HG03196 (cell line): ENCODE results near the gene PGC.

Source experiments
- ATAC-seq: cut with Tn5 transposase; IDR thresholded peaks from one replicate; pipeline ENCODE4 v1.9.1; 2021; ENCODE audit not compliant: unreplicated experiment

Gene PGC

GRCh38 chr6:41748542-41748941, 1.3 kb upstream of the PGC start:
- no peak for ATAC-seq

- ATAC-seq = no peak
Observed at GRCh38 chr6:41748102-41748477, 893 bp upstream of the PGC start.

DNA sequence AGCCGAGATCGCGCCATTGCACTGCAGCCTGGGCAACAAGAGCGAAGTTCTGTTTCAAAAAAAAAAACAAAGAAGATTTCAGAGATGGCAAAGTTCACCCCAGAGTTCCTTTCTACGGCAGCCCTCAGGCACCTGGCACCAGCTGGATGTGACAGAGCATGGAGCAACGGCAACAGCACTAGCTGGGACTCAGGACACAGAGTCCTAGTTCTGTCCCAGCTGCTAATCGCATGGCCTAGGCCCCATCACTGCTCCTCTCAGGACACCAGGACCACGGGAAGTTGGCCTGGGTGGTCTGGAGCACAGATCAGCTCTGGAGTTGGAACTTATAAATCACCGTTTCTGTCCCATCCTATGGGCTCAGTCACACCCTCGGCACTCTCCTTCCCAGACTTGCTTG, 1.1 kb downstream of the PGC start:
- no peak for ATAC-seq

DNA sequence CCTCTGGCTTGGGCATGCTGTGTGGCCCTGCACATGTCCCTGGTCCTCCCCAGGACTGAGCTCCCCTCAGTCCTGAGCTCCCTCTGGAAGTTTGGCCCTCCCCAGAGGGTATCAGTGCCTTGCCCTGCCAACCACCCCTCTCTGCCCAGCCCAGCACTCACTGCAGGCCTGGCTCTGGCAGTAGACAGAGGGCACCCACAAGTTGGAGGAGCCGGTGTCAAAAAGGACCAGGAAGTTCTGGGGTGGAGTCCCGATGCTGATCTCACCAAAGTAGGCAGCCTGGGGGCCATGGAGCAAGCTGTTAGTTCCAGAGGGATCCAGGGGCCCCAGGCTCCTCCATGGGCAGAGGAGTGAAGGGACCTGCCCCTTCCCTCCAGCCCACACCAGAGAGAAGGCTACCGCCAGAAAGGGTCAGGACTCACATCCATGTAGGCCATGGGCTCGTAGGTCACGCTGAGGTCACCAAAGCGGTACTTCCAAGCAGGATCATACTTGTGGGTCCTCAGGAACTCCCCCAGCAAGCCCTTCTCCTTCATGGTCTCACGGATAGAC, 2.9 kb downstream of the PGC start:
- ATAC-seq = no peak

GRCh38 chr6:41743406-41744235, 3.6 kb downstream of the PGC start:
- no peak for ATAC-seq

GRCh38 chr6:41741625-41742490, 5.3 kb downstream of the PGC start:
- no peak for ATAC-seq

DNA sequence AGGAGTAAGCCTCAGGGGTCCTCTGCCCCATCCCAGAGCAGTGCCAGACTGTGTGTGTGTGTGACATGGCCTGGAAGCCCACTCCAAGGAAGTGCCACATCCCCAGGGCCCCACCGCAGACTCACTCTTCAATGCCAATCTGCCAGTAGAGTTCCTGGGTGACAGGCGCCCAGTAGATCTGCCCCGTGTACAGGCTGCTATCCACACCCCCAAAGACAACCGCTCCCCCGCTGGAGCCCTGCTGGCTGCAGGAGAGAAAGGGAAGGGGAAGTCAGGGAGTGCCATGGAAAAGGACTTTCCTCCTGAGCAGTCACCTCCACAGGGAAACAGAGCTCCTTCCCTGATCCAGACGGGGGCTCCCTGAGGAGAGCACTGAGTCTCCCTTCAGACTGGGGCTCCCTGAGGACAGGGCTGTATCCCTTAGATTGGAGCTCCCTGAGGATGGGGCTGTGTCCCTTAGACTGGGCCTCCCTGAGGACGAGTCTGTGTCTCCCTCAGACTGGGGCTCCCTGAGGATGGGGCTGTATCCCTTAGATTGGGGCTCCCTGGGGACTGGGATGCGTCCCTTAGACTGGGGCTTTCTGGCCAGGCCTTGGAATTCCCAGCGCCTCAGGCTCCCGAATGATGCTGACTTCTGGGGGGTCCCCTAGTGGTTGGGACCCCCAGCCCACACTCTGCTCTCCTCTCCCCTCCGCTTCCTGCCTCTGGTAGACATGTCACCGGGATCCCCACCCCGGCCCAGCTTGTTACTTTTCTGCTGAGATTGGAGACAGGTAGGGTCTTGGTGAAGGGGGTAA, 6.6 kb downstream of the PGC start:
- no peak for ATAC-seq

DNA sequence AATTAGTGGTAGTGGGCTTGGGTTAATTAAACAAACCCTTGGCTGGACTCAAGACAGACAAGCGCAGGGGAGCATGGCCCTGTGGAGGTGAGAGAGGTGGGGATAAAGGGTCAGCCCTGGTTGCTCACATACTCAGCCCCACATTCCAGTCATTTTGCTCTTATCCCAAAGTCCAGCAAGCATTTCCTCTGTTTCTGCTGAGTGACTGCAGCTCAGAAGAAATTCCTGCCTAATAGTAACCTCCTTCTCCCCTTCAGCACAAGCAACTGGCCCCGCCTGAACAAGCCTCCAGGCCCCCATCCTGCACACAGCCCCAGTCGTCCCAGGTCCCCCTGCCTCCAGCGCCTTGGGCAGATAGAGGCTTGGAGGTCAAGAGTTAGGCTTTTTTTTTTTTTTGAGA, 8.2 kb downstream of the PGC start:
- ATAC-seq = no peak

- no peak for ATAC-seq
Observed at GRCh38 chr6:41737591-41738130, 9.5 kb downstream of the PGC start.

DNA sequence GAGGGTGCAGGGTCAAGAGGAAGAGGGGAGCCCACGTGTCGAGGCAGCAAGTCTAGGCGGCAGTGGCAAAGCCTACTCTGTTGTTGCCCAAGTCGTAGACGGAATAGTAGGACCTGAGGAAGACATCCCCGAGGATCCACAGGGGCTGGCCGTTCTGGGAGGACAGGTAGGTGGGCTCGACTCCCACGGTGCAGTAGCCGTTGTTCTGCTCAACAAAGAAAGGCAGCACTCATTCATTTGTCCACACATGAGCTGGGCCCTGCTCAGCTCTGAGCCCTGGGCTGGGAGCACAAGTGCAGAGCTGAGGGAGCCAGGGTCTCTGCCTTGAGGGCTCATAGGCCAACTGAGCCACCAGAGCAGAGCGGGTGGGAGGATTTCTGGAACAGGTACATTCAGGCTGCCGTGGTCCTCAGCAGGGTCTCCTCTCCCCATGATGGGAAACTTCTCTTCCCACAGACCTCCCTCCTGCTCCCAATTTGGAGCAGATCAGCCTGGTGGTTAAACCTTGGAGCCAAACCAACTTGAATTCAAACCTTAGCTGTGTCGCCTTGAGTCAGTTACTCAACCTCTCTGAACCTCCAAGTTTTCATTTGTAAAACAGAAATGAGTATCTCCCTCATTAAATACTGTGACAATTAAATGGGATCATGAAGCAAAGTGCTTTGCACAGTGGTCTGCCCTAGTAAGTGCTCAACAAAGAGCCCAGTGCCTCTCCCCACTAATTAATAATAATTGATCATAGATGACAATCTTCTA, 10.2 kb downstream of the PGC start:
- ATAC-seq = no peak

DNA sequence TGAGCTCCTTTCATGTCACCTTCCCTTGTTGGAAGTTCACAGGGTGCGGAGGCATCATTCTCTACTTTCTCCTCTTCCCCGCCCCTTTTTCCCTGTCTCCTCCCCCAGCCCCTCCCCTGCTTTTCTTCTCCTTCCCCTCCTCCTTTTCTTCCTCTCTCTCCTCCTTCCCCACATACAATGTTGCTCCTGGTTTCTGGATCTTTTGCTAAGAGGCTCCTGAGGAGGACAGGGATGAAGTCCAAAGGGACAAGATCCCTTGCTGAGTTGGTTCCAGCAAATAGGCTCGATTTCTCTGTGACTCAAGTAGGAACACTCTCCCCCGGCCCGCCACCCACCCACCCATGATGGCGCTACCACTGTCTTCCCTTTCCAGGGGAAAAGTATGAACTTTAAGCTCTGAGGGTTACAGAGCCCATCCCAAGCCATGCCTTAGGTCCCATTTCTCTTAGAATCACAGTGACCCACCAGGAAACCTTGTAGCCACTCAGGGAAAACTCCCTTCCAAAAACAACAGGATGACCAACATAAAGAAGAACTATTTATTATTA, 10.9 kb downstream of the PGC start:
- no peak for ATAC-seq

DNA sequence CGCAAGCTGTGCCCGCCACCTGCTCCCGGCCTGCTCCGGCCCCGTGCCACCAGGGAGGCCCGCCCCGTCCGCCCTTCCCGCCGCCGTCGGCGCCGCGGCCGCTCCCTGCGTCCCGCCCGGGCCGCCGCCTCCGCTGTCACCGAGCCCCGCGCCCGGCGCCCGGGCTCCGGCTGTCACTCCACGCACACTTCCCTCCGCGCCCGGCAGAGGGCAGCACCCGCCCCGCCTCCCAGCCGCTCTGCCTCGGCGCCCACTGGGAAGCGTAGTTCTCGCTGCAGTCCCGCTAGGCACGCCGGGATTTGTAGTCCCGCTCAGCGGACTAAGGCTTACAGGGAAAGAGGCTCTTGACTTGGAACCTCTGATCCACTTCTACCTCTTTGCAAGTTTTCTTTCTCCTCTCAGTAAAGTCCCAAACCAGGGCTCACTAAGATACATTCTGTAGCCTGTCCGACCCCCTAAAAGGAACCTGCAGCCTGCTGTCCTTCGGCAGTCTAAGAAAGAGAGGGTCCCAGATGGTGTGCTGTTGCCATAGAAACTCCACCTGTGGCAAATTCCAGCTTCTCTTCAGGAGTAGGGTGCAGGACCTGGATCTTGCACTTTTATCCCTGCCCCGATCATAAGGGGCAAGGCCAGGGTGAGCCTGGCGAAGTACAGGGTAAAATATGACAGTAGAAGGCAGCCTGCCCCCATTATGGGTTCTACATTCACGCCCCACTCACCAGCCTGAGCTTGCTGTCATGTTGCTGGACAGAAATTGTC, 11.6 kb downstream of the PGC start, which contains the start of gene TFEB:
Gene TFEB, minus strand, starts transcription at position 182 of the 759 bp plus-strand sequence. CDS start 44,395 bp downstream, outside the sequence.
- ATAC-seq = peak; percentile 45

DNA sequence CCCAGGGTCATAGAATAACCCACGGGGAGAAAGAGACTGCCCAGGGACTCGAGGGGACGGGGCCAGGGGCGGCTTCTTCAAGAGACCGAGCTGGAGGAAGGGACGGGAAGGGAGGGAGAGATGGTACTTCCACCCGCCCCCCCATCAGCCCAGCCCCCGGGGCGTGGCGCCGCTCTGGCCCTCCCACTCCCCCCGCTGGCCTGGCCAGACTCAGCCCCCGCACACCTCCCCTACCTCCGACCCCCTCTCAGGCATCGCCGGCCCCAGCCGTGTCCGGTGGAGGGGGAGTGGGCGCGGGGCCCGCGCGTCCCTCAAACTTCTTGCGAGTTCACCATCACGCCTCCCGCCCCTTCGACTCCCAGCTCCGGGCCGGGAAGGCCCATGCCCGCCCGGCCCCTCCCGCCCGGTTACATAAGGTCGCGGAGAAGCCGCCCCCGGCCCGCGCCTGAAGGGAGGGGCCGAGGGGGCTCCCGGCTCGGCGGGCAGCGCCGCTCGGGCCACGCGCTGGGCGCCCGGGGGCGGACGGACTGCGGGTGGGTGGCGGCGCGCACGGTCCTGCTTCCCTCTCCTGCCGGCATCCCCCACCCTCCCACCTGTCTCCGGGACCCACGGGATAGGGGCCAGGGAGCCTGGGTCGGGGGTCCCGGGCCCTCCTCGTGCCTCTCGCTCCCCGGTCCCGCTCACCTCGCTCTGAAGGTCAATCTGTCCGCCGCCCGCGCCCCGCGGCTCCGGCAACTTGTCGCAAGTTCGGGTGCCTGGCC, 12.4 kb downstream of the PGC start:
- ATAC-seq = peak; percentile 22

GRCh38 chr6:41733707-41734665, 13.2 kb downstream of the PGC start:
- peak; percentile 38 for ATAC-seq

GRCh38 chr6:41733360-41733706, 13.9 kb downstream of the PGC start:
- no peak for ATAC-seq

GRCh38 chr6:41732591-41733359, 14.4 kb downstream of the PGC start:
- peak; percentile 23 for ATAC-seq
